B cell (primary cell): ENCODE data around the gene SPHK2. TPM values are rescaled to one million over a fixed set of nuclear protein-coding genes. Genes with fewer than 3 reads are reported as not detected.

Experiments
- ATAC-seq: fragments of 200-7000 bp; cut with Tn5 transposase; one replicate; pipeline ENCODE4 v1.10.0; 2021; ENCODE audit warnings: low read depth, mild to moderate bottlenecking, moderate number of reproducible peaks, moderate library complexity
- CTCF ChIA-PET: fragments of 350-600 bp; sonication (Branson Sonifier 250); formaldehyde crosslinking; loops from one replicate; lab custom pipeline; 2021; ENCODE audit warnings: antibody characterized with exemption, inconsistent platforms; lab: Charles Lee
- POLR2A ChIA-PET: fragments of 350-600 bp; sonication (Branson Sonifier 250); formaldehyde crosslinking; loops from one replicate; lab custom pipeline; 2021; ENCODE audit warnings: antibody characterized with exemption; lab: Charles Lee
- DNase-seq: peaks from one replicate; pipeline ENCODE4 v3.0.0; 2013
- H2AFZ ChIP-seq: 2 replicates; pipeline ENCODE4 v1.6.1; 2012; ENCODE audit warnings: mild to moderate bottlenecking, low read depth, low read length; ENCODE audit not compliant: insufficient read depth, poor library complexity, severe bottlenecking
- H3K27ac ChIP-seq, 2 donors: 1 replicate in 1 of 2; 2 replicates in 1 of 2; pipeline ENCODE4 v1.5.1; 2012 to 2013; ENCODE audit warnings: low read length in 2 of 2, mild to moderate bottlenecking in 2 of 2, moderate library complexity in 1 of 2
- H3K27me3 ChIP-seq, 4 experiments: fragments of 200-600 bp in 1 of 4; sonication (generic) in 1 of 4; replicated peaks in 1 of 4; 1 replicate in 2 of 4; 2 replicates in 2 of 4; pipeline versions ENCODE4 v1.6.1 to v1.7.0; 2013 to 2016; ENCODE audit warnings: low read length in 3 of 4, mild to moderate bottlenecking in 2 of 4, mixed read lengths in 1 of 4, moderate library complexity in 1 of 4; ENCODE audit not compliant: insufficient read depth in 4 of 4, control insufficient read depth in 3 of 4; ENCODE audit errors: control extremely low read depth in 1 of 4
- H3K36me3 ChIP-seq, 2 experiments: replicated peaks in 1 of 2; 1 replicate in 1 of 2; 2 replicates in 1 of 2; pipeline versions ENCODE4 v1.6.1 to v1.7.1; 2013; ENCODE audit warnings: low read length in 1 of 2; ENCODE audit not compliant: insufficient read depth in 2 of 2, control insufficient read depth in 1 of 2; ENCODE audit errors: control extremely low read depth in 1 of 2, extremely low read depth in 1 of 2
- H3K4me1 ChIP-seq, 2 donors: fragments of 200-600 bp in 1 of 2; sonication (generic) in 1 of 2; 1 replicate in 1 of 2; 2 replicates in 1 of 2; pipeline versions ENCODE4 v1.5.1 to v1.6.1; 2013 to 2017; ENCODE audit warnings: low read length in 2 of 2; ENCODE audit not compliant: control insufficient read depth in 2 of 2, insufficient read depth in 2 of 2
- H3K4me2 ChIP-seq: replicated peaks from 2 replicates; pipeline ENCODE3; 2012; ENCODE audit warnings: mild to moderate bottlenecking, low read depth, low read length; ENCODE audit not compliant: poor library complexity, severe bottlenecking
- H3K4me3 ChIP-seq, 5 experiments: fragments of 200-600 bp in 1 of 5; sonication (generic) in 1 of 5; 1 replicate in 3 of 5; 2 replicates in 2 of 5; pipeline versions ENCODE4 v1.5.1 to v1.7.0; 2011 to 2016; ENCODE audit warnings: low read length in 4 of 5, mild to moderate bottlenecking in 4 of 5, low read depth in 2 of 5, control low read depth in 1 of 5, moderate library complexity in 1 of 5; ENCODE audit not compliant: insufficient read depth in 1 of 5; ENCODE audit errors: control extremely low read depth in 1 of 5, extremely low read depth in 1 of 5
- H3K79me2 ChIP-seq: fragments of 200-600 bp; sonication (generic); one replicate; pipeline ENCODE4 v1.6.0; 2016; ENCODE audit warnings: low read length; ENCODE audit not compliant: control insufficient read depth, insufficient read depth
- H3K9ac ChIP-seq: fragments of 200-600 bp; sonication (generic); 2 replicates; pipeline ENCODE4 v1.6.1; 2017; ENCODE audit warnings: mild to moderate bottlenecking, low read length, moderate library complexity
- H3K9me3 ChIP-seq, 3 donors: one replicate each; pipeline versions ENCODE4 v1.6.1 to v1.7.1; 2013; ENCODE audit warnings: low read length in 2 of 3; ENCODE audit not compliant: control insufficient read depth in 2 of 3, insufficient read depth in 1 of 3; ENCODE audit errors: control extremely low read depth in 1 of 3
- H4K20me1 ChIP-seq: 2 replicates; pipeline ENCODE4 v1.6.0; 2012; ENCODE audit warnings: mild to moderate bottlenecking, low read length; ENCODE audit not compliant: insufficient read depth, control insufficient read depth, poor library complexity, severe bottlenecking
- H3K27ac Mint-ChIP-seq: one replicate; pipeline ENCODE4 v1.8.0; 2021; ENCODE audit warnings: mixed read lengths
- H3K27me3 Mint-ChIP-seq: one replicate; pipeline ENCODE4 v1.8.0; 2021; ENCODE audit warnings: mixed read lengths
- H3K4me1 Mint-ChIP-seq: one replicate; pipeline ENCODE4 v1.8.0; 2021; ENCODE audit warnings: mixed read lengths
- H3K4me3 Mint-ChIP-seq: one replicate; pipeline ENCODE4 v1.8.0; 2021; ENCODE audit warnings: mixed read lengths
- H3K9me3 Mint-ChIP-seq: one replicate; pipeline ENCODE4 v1.8.0; 2022; ENCODE audit warnings: mixed read lengths; ENCODE audit not compliant: insufficient read depth
- CTCF ChIP-seq: fragments of 200-600 bp; IDR thresholded peaks from one replicate; pipeline ENCODE4 v1.8.0; 2022; ENCODE audit warnings: antibody characterized with exemption, mild to moderate bottlenecking
- EZH2 ChIP-seq: IDR thresholded peaks from 2 replicates; pipeline ENCODE4 v1.6.1; 2012; ENCODE audit warnings: borderline replicate concordance, low read depth, mild to moderate bottlenecking, moderate library complexity, low read length; ENCODE audit not compliant: insufficient read depth, poor library complexity, severe bottlenecking
- WGBS: methylation state at CpG from one replicate; pipeline ENCODE4 v1.1.5; 2013; ENCODE audit warnings: missing lambda C conversion rate; ENCODE audit not compliant: insufficient coverage; 5-methylcytosine and 5-hydroxymethylcytosine counted together
- intact Hi-C: fragments of 100-400 bp; cut with micrococcal nuclease; formaldehyde crosslinking; loops from one replicate; pipeline ENCODE4 v1.10.0; 2022
- polyA plus RNA-seq: library from polyadenylated mRNA; depleted of rRNA; stranded (reverse); fragments of >200 nt; gene quantifications from 2 replicates; pipeline ENCODE4 v1.2.3, GENCODE V29; 2012
- total RNA-seq, 2 donors: library from RNA; stranded (reverse); fragments of 120-200 nt in 1 of 2; gene quantifications; 1 replicate in 1 of 2; 2 replicates in 1 of 2; pipeline versions ENCODE4 v1.2.3 to v1.2.4, GENCODE V29; 2013 to 2022

Gene SPHK2
- total and polyA plus RNA-seq, 2 donors (not counting 1 experiment from before 2014, with no cell fraction given): 17.0 to 47.3 TPM

GRCh38 chr19:48635966-48636858 is 16.9 kb downstream of the SPHK2 start:
- Histone ChIP-seq H4K20me1 (peaks cover 47% of the 10 kb centered on the region), H3K9ac (peak overlapping the region; percentile 82), H3K9me3 (peaks cover 0 to 5% (median 0%) of the 10 kb centered on the region in 3 donors), H3K79me2 (peaks cover 38% of the 10 kb centered on the region), H2AFZ (peak overlapping the region; percentile 52), H3K36me3 (peaks cover 0 to 26% of the 10 kb centered on the region in 2 experiments), H3K4me3 (peak overlapping the region; percentile 74 to 98 (median 88)), H3K4me1 (peaks cover 40 to 41% of the 10 kb centered on the region in 2 donors), H3K4me2 (peak overlapping the region; percentile 99), H3K27me3 (no peaks in the 10 kb centered on the region), H3K27ac (peak overlapping the region; percentile 82 to 89)
- H3K27ac Mint-ChIP-seq: peak overlapping the region; percentile 100
- H3K9me3 Mint-ChIP-seq: peaks cover 4% of the 10 kb centered on the region
- peaks cover 53% of the 10 kb centered on the region for H3K4me1 Mint-ChIP-seq
- TF ChIP-seq EZH2 (no peak), CTCF (no peak)
- 0% methylated on average over 27 of the region's 35 CpGs for WGBS
- ATAC-seq (no peak), DNase-seq (no peak)
- ChIA-PET CTCF (interaction anchor here (2.7 kb wide), 1 partner anchor 10 kb away, joined by 12 read pairs; the partner anchor contains the start of gene CA11), POLR2A (interaction anchor here (0.6 to 3.4 kb wide), 5 partner anchors 10 to 17 kb away, joined by 7 to 23 read pairs (median 14); partner anchors contain the start of genes CA11, RPL18 and SPHK2)
- intact Hi-C loops: loop anchor here (2.0 to 10.0 kb wide), 7 partner anchors 161 to 1364 kb away; partner anchors contain the start of genes C19orf73, EMP3, FLT3LG and INAFM1
- peak overlapping the region; percentile 96 for H3K4me3 Mint-ChIP-seq
- H3K27me3 Mint-ChIP-seq: no peaks in the 10 kb centered on the region
